Natural killer cell (primary cell): ENCODE results near the gene RAB20. TPM values are rescaled to one million over a fixed set of nuclear protein-coding genes. Genes with fewer than 3 reads are reported as not detected.

ENCODE experiments used
- ATAC-seq, 3 donors: fragments of 150-1000 bp in 2 of 3; fragments of 200-7000 bp in 1 of 3; cut with Tn5 transposase; 1 replicate in 1 of 3; 2 replicates in 2 of 3; pipeline ENCODE4 v1.10.0; 2021; ENCODE audit warnings: mild to moderate bottlenecking in 2 of 3, moderate library complexity in 2 of 3
- DNase-seq, 2 donors: peaks; one replicate each; pipeline versions ENCODE4 v3.0.0 to v3.0.0-alpha.2; 2013 to 2021; ENCODE audit warnings: mixed read lengths in 1 of 2
- H3K27ac ChIP-seq: one replicate; pipeline ENCODE4 v1.5.1; 2013; ENCODE audit warnings: mild to moderate bottlenecking, low read length
- H3K27me3 ChIP-seq: one replicate; pipeline ENCODE4 v1.6.1; 2013; ENCODE audit warnings: low read length; ENCODE audit not compliant: control insufficient read depth, insufficient read depth
- H3K36me3 ChIP-seq: one replicate; pipeline ENCODE4 v1.6.1; 2013; ENCODE audit warnings: low read length; ENCODE audit not compliant: control insufficient read depth, insufficient read depth
- H3K4me1 ChIP-seq: one replicate; pipeline ENCODE4 v1.6.1; 2013; ENCODE audit warnings: low read length; ENCODE audit not compliant: control insufficient read depth, insufficient read depth
- H3K4me3 ChIP-seq: one replicate; pipeline ENCODE4 v1.5.1; 2013; ENCODE audit warnings: low read length
- H3K9me3 ChIP-seq: one replicate; pipeline ENCODE4 v1.6.1; 2013; ENCODE audit warnings: low read length; ENCODE audit not compliant: control insufficient read depth, insufficient read depth
- H3K27ac Mint-ChIP-seq, 2 donors: one replicate each; pipeline ENCODE4 v1.8.0; 2022; ENCODE audit warnings: mild to moderate bottlenecking in 2 of 2, mixed read lengths in 2 of 2, moderate library complexity in 1 of 2
- H3K27me3 Mint-ChIP-seq, 2 donors: one replicate each; pipeline ENCODE4 v1.8.0; 2022; ENCODE audit warnings: low read depth in 2 of 2, mixed read lengths in 2 of 2
- H3K36me3 Mint-ChIP-seq: one replicate; pipeline ENCODE4 v1.8.0; 2022; ENCODE audit warnings: mixed read lengths
- H3K4me1 Mint-ChIP-seq, 2 donors: one replicate each; pipeline ENCODE4 v1.8.0; 2022; ENCODE audit warnings: mixed read lengths in 2 of 2
- H3K4me3 Mint-ChIP-seq: one replicate; pipeline ENCODE4 v1.8.0; 2022; ENCODE audit warnings: mild to moderate bottlenecking, moderate library complexity, mixed read lengths
- H3K9me3 Mint-ChIP-seq, 2 donors: one replicate each; pipeline ENCODE4 v1.8.0; 2022; ENCODE audit warnings: mixed read lengths in 2 of 2
- CTCF ChIP-seq: fragments of 200-600 bp; IDR thresholded peaks from one replicate; pipeline ENCODE4 v1.8.0; 2022; ENCODE audit warnings: antibody characterized with exemption
- WGBS: methylation state at CpG from one replicate; pipeline ENCODE4 v1.1.7; 2013; ENCODE audit warnings: missing lambda C conversion rate; ENCODE audit not compliant: insufficient coverage; 5-methylcytosine and 5-hydroxymethylcytosine counted together
- intact Hi-C: fragments of 100-400 bp; cut with micrococcal nuclease; formaldehyde crosslinking; loops from one replicate; pipeline ENCODE4 v1.14.2; 2022
- total RNA-seq, 4 donors: library from RNA; stranded (reverse); fragments of 120-200 nt in 1 of 4; gene quantifications; one replicate each; pipeline versions ENCODE4 v1.2.3 to v1.2.4, GENCODE V29; 2013 to 2022

RAB20 gene
- total RNA-seq, 3 donors from 2014 or later (not counting 1 experiment from before 2014, with no cell fraction given): 1.0 to 3.3 (median 1.2) TPM

- no peaks in the 10 kb centered on the region for H3K9me3 ChIP-seq
- Mint-ChIP-seq H3K4me3 (no peak overlapping the region), H3K27ac (no peak overlapping the region), H3K36me3 (no peaks in the 10 kb centered on the region), H3K4me1 (peaks cover 13 to 18% of the 10 kb centered on the region in 2 donors), H3K27me3 (peaks cover 21 to 26% of the 10 kb centered on the region in 2 donors), H3K9me3 (no peaks in the 10 kb centered on the region)
- peaks cover 19% of the 10 kb centered on the region for H3K4me1 ChIP-seq
- H3K36me3 ChIP-seq: no peaks in the 10 kb centered on the region
- no peak for DNase-seq
- H3K27ac ChIP-seq: no peak overlapping the region
- 29% methylated on average over 1 of the region's 2 CpGs for WGBS
- peaks cover 4% of the 10 kb centered on the region for H3K27me3 ChIP-seq
- no peak for TF ChIP-seq CTCF
- no peak for ATAC-seq
- intact Hi-C loops: no loop called here
- H3K4me3 ChIP-seq: no peak overlapping the region
Observed at GRCh38 chr13:110565296-110565695, 3.8 kb upstream of the RAB20 start.

- Histone ChIP-seq H3K27me3 (peaks cover 4% of the 10 kb centered on the region), H3K4me1 (peaks cover 19% of the 10 kb centered on the region), H3K9me3 (no peaks in the 10 kb centered on the region), H3K36me3 (no peaks in the 10 kb centered on the region), H3K27ac (no peak overlapping the region), H3K4me3 (no peak overlapping the region)
- DNase-seq: no peak
- Mint-ChIP-seq H3K36me3 (no peaks in the 10 kb centered on the region), H3K27me3 (peaks cover 19 to 26% of the 10 kb centered on the region in 2 donors), H3K27ac (no peak overlapping the region), H3K9me3 (no peaks in the 10 kb centered on the region), H3K4me1 (peaks cover 13 to 18% of the 10 kb centered on the region in 2 donors), H3K4me3 (no peak overlapping the region)
- 100% methylated on average over 2 of the region's 3 CpGs for WGBS
- no peak for TF ChIP-seq CTCF
- no peak for ATAC-seq
- intact Hi-C loops: no loop called here
Observed at GRCh38 chr13:110564472-110564985, 3.0 kb upstream of the RAB20 start.

GRCh38 chr13:110563463-110563774 lies 1.9 kb upstream of the RAB20 start:
- no peak overlapping the region for H3K4me3 ChIP-seq
- ATAC-seq (no peak), DNase-seq (no peak)
- intact Hi-C loops: no loop called here
- peak overlapping the region; percentile 42 for H3K4me3 Mint-ChIP-seq
- TF ChIP-seq CTCF: no peak
- peaks cover 15 to 22% of the 10 kb centered on the region in 2 donors for H3K27me3 Mint-ChIP-seq
- H3K9me3 ChIP-seq: no peaks in the 10 kb centered on the region
- no peak overlapping the region for H3K27ac Mint-ChIP-seq
- H3K27me3 ChIP-seq: peaks cover 4% of the 10 kb centered on the region
- no peak overlapping the region for H3K27ac ChIP-seq
- WGBS: 97% methylated on average over 9 of the region's 9 CpGs
- H3K4me1 ChIP-seq: peaks cover 19% of the 10 kb centered on the region
- H3K9me3 Mint-ChIP-seq: no peaks in the 10 kb centered on the region
- no peaks in the 10 kb centered on the region for H3K36me3 Mint-ChIP-seq
- peaks cover 13 to 18% of the 10 kb centered on the region in 2 donors for H3K4me1 Mint-ChIP-seq
- H3K36me3 ChIP-seq: no peaks in the 10 kb centered on the region
